ENCODE measurements around the gene ANXA1.
"Not testable (repeated sequence)": the region's sequence is repeated elsewhere in the genome, so short reads cannot be mapped to it uniquely, and the experiment has no call there.

The ANXA1 gene

GRCh38 chr9:73151653-73152542 lies at the start of gene ANXA1:
TSS of gene ANXA1 (plus strand) at chr9:73151865. CDS start at chr9:73158536, 6,671 bp downstream.
- DNase-seq, result no peak

GRCh38 chr9:73104342-73104741 lies 47.3 kb upstream of the ANXA1 start:
- no peak for DNase-seq

GRCh38 chr9:73104921-73105320 lies 46.7 kb upstream of the ANXA1 start:
- no peak for DNase-seq

- DNase-seq, result not testable (repeated sequence)
These were observed 44.1 kb upstream of the ANXA1 start for GRCh38 chr9:73107489-73108069.

GRCh38 chr9:73114058-73114457 lies 37.6 kb upstream of the ANXA1 start:
- DNase-seq, result no peak

- no peak for DNase-seq
These were observed 36.7 kb upstream of the ANXA1 start for GRCh38 chr9:73114958-73115357.

- DNase-seq, result no peak
These were observed 35.6 kb upstream of the ANXA1 start for GRCh38 chr9:73116031-73116430.

- DNase-seq, result no peak
These were observed 34.8 kb upstream of the ANXA1 start for GRCh38 chr9:73116880-73117279.

- DNase-seq, result no peak
These were observed 33.4 kb upstream of the ANXA1 start for GRCh38 chr9:73118286-73118685.

- DNase-seq, result no peak
These were observed 32.6 kb upstream of the ANXA1 start for GRCh38 chr9:73118898-73119554.

- DNase-seq, result no peak
These were observed 30.2 kb upstream of the ANXA1 start for GRCh38 chr9:73121375-73121935.

GRCh38 chr9:73125651-73126050 lies 26.0 kb upstream of the ANXA1 start:
- DNase-seq, result no peak

- no peak for DNase-seq
These were observed 21.6 kb upstream of the ANXA1 start for GRCh38 chr9:73129941-73130685.

GRCh38 chr9:73131461-73131860 lies 20.2 kb upstream of the ANXA1 start:
- no peak for DNase-seq

GRCh38 chr9:73132034-73132776 lies 19.5 kb upstream of the ANXA1 start:
- DNase-seq, result peak; percentile 42

GRCh38 chr9:73133022-73133651 lies 18.5 kb upstream of the ANXA1 start:
- DNase-seq, result no peak

GRCh38 chr9:73133921-73134407 lies 17.7 kb upstream of the ANXA1 start:
- DNase-seq, result no peak

- DNase-seq, result no peak
These were observed 16.3 kb upstream of the ANXA1 start for GRCh38 chr9:73135394-73135793.

- DNase-seq, result no peak
These were observed 14.3 kb upstream of the ANXA1 start for GRCh38 chr9:73137286-73137899.

GRCh38 chr9:73137914-73138313 lies 13.8 kb upstream of the ANXA1 start:
- DNase-seq, result no peak

- DNase-seq, result no peak
These were observed 13.1 kb upstream of the ANXA1 start for GRCh38 chr9:73138516-73138915.

All from NCI-H774 (cell line).